Esophagus muscularis mucosa (tissue), 4 donors: ENCODE data around the gene FAM114A1.

ENCODE experiments used
- EP300 ChIP-seq: sonication (generic); formaldehyde crosslinking; IDR thresholded peaks from one replicate; pipeline ENCODE4 v1.6.1; 2017; ENCODE audit warnings: antibody characterized with exemption
- POLR2A ChIP-seq: fragments of 450-650 bp; IDR thresholded peaks from one replicate; pipeline ENCODE4 v1.6.1; 2017; ENCODE audit warnings: antibody characterized with exemption, moderate library complexity, mild to moderate bottlenecking, low read depth
- POLR2AphosphoS5 ChIP-seq, 2 donors: sonication (generic); formaldehyde crosslinking; IDR thresholded peaks; one replicate each; pipeline ENCODE4 v1.6.1; 2017; ENCODE audit warnings: antibody characterized with exemption in 2 of 2
- TF ChIP-seq, protein P1 (sequence below), 3 experiments: fragments of 200-600 bp in 2 of 3; fragments of 450-650 bp in 1 of 3; sonication (generic) in 2 of 3; IDR thresholded peaks; one replicate each; pipeline ENCODE4 v1.5.1; 2017 to 2019; ENCODE audit warnings: antibody characterized with exemption in 3 of 3, mild to moderate bottlenecking in 2 of 3, moderate library complexity in 1 of 3

DNA sequence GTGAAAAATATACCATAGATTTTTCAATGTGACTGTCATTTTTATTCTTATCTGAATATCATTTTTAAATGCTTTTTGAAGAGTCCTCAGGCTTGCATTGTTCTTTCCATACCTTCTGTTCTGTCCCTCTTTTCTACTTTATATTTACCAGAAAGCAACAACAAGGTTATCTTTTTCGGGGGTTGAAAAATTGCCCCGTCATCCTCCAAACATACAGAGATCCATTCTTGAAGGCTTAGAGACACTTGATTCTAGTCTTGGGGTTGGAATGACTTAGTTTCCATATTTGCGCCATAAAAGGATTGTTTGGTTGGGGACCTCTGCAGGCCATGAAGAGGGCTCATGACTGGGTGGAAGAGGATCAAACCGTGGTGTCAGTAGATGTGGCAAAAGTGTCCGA is 63.5 kb downstream of the FAM114A1 start:
- TF ChIP-seq, protein P1, sequence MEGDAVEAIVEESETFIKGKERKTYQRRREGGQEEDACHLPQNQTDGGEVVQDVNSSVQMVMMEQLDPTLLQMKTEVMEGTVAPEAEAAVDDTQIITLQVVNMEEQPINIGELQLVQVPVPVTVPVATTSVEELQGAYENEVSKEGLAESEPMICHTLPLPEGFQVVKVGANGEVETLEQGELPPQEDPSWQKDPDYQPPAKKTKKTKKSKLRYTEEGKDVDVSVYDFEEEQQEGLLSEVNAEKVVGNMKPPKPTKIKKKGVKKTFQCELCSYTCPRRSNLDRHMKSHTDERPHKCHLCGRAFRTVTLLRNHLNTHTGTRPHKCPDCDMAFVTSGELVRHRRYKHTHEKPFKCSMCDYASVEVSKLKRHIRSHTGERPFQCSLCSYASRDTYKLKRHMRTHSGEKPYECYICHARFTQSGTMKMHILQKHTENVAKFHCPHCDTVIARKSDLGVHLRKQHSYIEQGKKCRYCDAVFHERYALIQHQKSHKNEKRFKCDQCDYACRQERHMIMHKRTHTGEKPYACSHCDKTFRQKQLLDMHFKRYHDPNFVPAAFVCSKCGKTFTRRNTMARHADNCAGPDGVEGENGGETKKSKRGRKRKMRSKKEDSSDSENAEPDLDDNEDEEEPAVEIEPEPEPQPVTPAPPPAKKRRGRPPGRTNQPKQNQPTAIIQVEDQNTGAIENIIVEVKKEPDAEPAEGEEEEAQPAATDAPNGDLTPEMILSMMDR (IDR thresholded peaks at IDR 0.05), result no peak
- no peak for TF ChIP-seq POLR2A
- TF ChIP-seq POLR2AphosphoS5 (IDR thresholded peaks at IDR 0.05), result no peak
- no peak for TF ChIP-seq EP300
